CD4-positive, alpha-beta T cell (primary cell): ENCODE data around the gene ZNF423. TPM values are rescaled to one million over a fixed set of nuclear protein-coding genes. Genes with fewer than 3 reads are reported as not detected.
"Not testable (repeated sequence)": the region's sequence is repeated elsewhere in the genome, so short reads cannot be mapped to it uniquely, and the experiment has no call there.

Experiments used
- ATAC-seq: fragments of 200-7000 bp; cut with Tn5 transposase; one replicate; pipeline ENCODE4 v1.10.0; 2022; ENCODE audit warnings: mild to moderate bottlenecking; ENCODE audit not compliant: poor library complexity
- CTCF ChIA-PET: fragments of 350-600 bp; sonication (Branson Sonifier 250); formaldehyde crosslinking; loops from one replicate; lab custom pipeline; 2021; ENCODE audit warnings: antibody characterized with exemption, inconsistent platforms; lab: Charles Lee
- POLR2A ChIA-PET: fragments of 350-600 bp; sonication (Branson Sonifier 250); formaldehyde crosslinking; loops from one replicate; lab custom pipeline; 2021; ENCODE audit warnings: antibody characterized with exemption, inconsistent platforms; lab: Charles Lee
- DNase-seq, 14 experiments: peaks; one replicate each; pipeline ENCODE4 v3.0.0-alpha.2; 2013 to 2020; ENCODE audit warnings: mixed read lengths in 2 of 14
- H3K27ac ChIP-seq, 2 donors: one replicate each; pipeline versions ENCODE4 v1.5.1 to v1.7.0; 2013; ENCODE audit warnings: low read length in 2 of 2, low read depth in 1 of 2, mild to moderate bottlenecking in 1 of 2
- H3K27me3 ChIP-seq, 2 experiments: 1 replicate in 1 of 2; 2 replicates in 1 of 2; pipeline versions ENCODE4 v1.6.1 to v1.7.0; 2013; ENCODE audit warnings: low read length in 2 of 2, control low read depth in 1 of 2, mild to moderate bottlenecking in 1 of 2, moderate library complexity in 1 of 2; ENCODE audit not compliant: insufficient read depth in 2 of 2, control insufficient read depth in 1 of 2
- H3K36me3 ChIP-seq: one replicate; pipeline ENCODE4 v1.6.1; 2013; ENCODE audit warnings: low read length, control low read depth; ENCODE audit not compliant: insufficient read depth
- H3K4me1 ChIP-seq: one replicate; pipeline ENCODE4 v1.6.1; 2013; ENCODE audit warnings: low read length, control low read depth; ENCODE audit not compliant: insufficient read depth
- H3K4me3 ChIP-seq: one replicate; pipeline ENCODE4 v1.5.1; 2013; ENCODE audit warnings: mild to moderate bottlenecking, low read length, moderate library complexity
- H3K9me3 ChIP-seq, 2 experiments: 1 replicate in 1 of 2; 2 replicates in 1 of 2; pipeline versions ENCODE4 v1.6.1 to v1.7.0; 2013; ENCODE audit warnings: low read length in 2 of 2, mild to moderate bottlenecking in 2 of 2, control low read depth in 1 of 2, moderate library complexity in 1 of 2; ENCODE audit not compliant: control insufficient read depth in 1 of 2, insufficient read depth in 1 of 2
- H3K27ac Mint-ChIP-seq: one replicate; pipeline ENCODE4 v1.8.0; 2020; ENCODE audit warnings: mixed read lengths
- H3K27me3 Mint-ChIP-seq: one replicate; pipeline ENCODE4 v1.8.0; 2021; ENCODE audit warnings: mixed read lengths
- H3K36me3 Mint-ChIP-seq: one replicate; pipeline ENCODE4 v1.8.0; 2021; ENCODE audit warnings: low read depth, mixed read lengths
- H3K4me1 Mint-ChIP-seq: one replicate; pipeline ENCODE4 v1.8.0; 2021; ENCODE audit warnings: low read depth, mixed read lengths
- H3K4me3 Mint-ChIP-seq: one replicate; pipeline ENCODE4 v1.8.0; 2020; ENCODE audit warnings: mild to moderate bottlenecking, mixed read lengths
- H3K9me3 Mint-ChIP-seq: one replicate; pipeline ENCODE4 v1.8.0; 2020; ENCODE audit warnings: mixed read lengths
- intact Hi-C, 2 experiments: fragments of 100-400 bp; cut with DNase I in 1 of 2; cut with micrococcal nuclease in 1 of 2; formaldehyde crosslinking; loops; one replicate each; pipeline versions ENCODE4 v1.15.1 to v1.9.0; 2023 to 2025; cut with DNase I, micrococcal nuclease
- total RNA-seq, 174 experiments: library from RNA in 2 of 174; stranded (reverse) in 2 of 174; gene quantifications; one replicate each; pipeline ENCODE4 v1.2.3 and lab custom pipeline; 2021 to 2026
- TF ChIP-seq, protein P1 (sequence below): fragments of 200-600 bp; IDR thresholded peaks from one replicate; pipeline ENCODE4 v1.8.0; 2022; ENCODE audit warnings: antibody characterized with exemption, mild to moderate bottlenecking

ZNF423 gene
- total RNA-seq, 2 experiments from 2014 or later = not detected

DNA sequence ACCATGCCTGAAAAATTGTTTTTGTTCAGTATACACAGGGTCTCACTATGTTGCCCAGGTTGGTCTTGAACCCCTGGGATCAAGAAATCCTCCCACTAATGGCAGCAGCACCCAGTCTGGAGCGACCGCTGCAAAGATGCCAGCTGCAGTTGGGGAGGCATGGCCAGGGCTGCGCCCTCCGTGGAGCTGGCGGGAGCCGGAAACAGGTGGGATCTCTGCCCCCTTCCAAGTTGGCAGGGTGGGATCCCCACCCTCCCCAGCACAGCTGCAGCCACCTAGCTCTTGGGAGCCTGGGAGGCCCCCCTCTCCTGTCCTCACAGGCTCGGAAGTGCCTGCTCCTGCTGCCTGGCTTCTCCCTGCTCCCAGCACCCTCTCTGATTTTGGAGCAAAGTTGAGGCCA, 176.8 kb downstream of the ZNF423 start:
- Mint-ChIP-seq H3K9me3 (no peaks in the 10 kb centered on the region), H3K27me3 (peaks cover 3% of the 10 kb centered on the region), H3K27ac (no peak overlapping the region), H3K36me3 (no peaks in the 10 kb centered on the region), H3K4me1 (no peaks in the 10 kb centered on the region), H3K4me3 (no peak overlapping the region)
- TF ChIP-seq, protein P1, sequence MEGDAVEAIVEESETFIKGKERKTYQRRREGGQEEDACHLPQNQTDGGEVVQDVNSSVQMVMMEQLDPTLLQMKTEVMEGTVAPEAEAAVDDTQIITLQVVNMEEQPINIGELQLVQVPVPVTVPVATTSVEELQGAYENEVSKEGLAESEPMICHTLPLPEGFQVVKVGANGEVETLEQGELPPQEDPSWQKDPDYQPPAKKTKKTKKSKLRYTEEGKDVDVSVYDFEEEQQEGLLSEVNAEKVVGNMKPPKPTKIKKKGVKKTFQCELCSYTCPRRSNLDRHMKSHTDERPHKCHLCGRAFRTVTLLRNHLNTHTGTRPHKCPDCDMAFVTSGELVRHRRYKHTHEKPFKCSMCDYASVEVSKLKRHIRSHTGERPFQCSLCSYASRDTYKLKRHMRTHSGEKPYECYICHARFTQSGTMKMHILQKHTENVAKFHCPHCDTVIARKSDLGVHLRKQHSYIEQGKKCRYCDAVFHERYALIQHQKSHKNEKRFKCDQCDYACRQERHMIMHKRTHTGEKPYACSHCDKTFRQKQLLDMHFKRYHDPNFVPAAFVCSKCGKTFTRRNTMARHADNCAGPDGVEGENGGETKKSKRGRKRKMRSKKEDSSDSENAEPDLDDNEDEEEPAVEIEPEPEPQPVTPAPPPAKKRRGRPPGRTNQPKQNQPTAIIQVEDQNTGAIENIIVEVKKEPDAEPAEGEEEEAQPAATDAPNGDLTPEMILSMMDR = no peak
- Histone ChIP-seq H3K27me3 (no peaks in the 10 kb centered on the region), H3K36me3 (no peaks in the 10 kb centered on the region), H3K4me1 (no peaks in the 10 kb centered on the region), H3K9me3 (peaks cover 0 to 11% of the 10 kb centered on the region in 2 experiments), H3K4me3 (no peak overlapping the region), H3K27ac (no peak overlapping the region)
- no peak for DNase-seq
- intact Hi-C loops = no loop called here
- ChIA-PET CTCF (no interaction called here), POLR2A (no interaction called here)
- no peak for ATAC-seq

DNA sequence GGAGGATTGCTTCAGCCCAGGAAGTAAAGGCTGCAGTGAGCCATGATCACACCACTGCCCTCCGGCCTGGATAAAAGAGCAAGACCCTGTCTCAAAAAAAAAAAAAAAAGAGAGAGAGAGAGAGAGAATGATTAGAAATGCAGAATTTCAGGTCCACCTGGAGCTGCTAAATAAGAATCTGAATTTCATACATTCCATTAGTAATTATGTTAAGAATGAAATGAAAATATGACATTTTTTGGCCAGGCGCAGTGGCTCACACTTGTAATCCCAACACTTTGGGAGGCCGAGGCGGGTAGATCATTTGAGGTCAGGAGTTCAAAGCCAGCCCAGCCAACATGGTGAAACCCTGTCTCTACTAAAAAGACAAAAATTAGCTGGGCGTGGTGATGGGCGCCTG, 178.3 kb downstream of the ZNF423 start:
- H3K27me3 ChIP-seq, H3K4me1 Mint-ChIP-seq, CTCF ChIA-PET, H3K9me3 Mint-ChIP-seq, H3K36me3 Mint-ChIP-seq, H3K36me3 ChIP-seq, DNase-seq, H3K4me3 ChIP-seq, ATAC-seq, H3K4me3 Mint-ChIP-seq, intact Hi-C loops, H3K4me1 ChIP-seq, H3K27me3 Mint-ChIP-seq, H3K27ac ChIP-seq, POLR2A ChIA-PET, H3K27ac Mint-ChIP-seq: not testable (repeated sequence)
- peaks cover 0 to 11% of the 10 kb centered on the region in 2 experiments for H3K9me3 ChIP-seq

DNA sequence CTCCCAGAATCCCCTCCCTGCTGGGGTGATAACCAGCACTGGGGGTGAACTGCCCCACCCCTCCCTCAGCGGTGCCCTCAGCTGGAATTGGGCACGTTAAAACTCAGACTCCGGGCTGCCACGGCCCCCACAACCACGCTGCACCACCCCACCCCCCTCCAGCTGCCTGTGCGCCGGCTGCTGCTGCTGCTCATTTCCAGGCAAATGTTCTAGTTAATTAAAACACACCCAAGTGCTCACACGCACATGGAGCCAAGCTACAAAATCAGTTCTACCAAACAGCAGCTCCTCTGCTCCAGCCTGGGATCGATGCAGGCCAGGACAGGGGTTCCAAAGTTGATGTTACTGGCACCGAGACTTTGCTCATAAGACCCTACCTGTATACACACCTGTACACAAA, 180.5 kb downstream of the ZNF423 start:
- ATAC-seq (no peak), DNase-seq (no peak)
- no peak overlapping the region for H3K27ac Mint-ChIP-seq
- H3K9me3 ChIP-seq = peaks cover 0 to 7% of the 10 kb centered on the region in 2 experiments
- H3K27me3 Mint-ChIP-seq = peaks cover 6% of the 10 kb centered on the region
- H3K4me1 ChIP-seq = no peaks in the 10 kb centered on the region
- POLR2A ChIA-PET = no interaction called here
- CTCF ChIA-PET = no interaction called here
- H3K27me3 ChIP-seq = no peaks in the 10 kb centered on the region
- no peaks in the 10 kb centered on the region for H3K36me3 ChIP-seq
- intact Hi-C loops = no loop called here
- TF ChIP-seq, protein P1 = no peak
- H3K9me3 Mint-ChIP-seq = no peaks in the 10 kb centered on the region
- no peak overlapping the region for H3K4me3 ChIP-seq
- H3K4me3 Mint-ChIP-seq = no peak overlapping the region
- no peak overlapping the region for H3K27ac ChIP-seq
- no peaks in the 10 kb centered on the region for H3K36me3 Mint-ChIP-seq
- H3K4me1 Mint-ChIP-seq = no peaks in the 10 kb centered on the region

DNA sequence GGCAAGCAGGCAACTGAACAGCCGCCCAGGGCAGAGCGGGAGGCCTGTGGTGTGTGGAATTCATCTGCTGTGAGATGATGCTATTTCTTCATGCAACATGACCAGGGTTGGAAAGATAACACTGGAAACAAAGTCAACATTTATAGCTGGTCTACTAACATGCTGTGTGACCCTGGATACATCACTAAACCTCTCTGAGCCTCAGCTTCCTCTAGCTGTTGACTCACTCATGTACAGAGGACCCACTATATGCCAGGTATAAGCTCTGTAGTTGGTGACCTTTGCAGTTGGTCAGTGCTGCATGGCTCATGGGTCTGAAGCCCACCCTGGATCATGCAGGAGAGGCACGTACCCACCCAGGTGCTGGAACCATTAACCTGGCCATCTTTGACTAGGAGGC, 180.9 kb downstream of the ZNF423 start:
- peaks cover 0 to 6% of the 10 kb centered on the region in 2 experiments for H3K9me3 ChIP-seq
- Mint-ChIP-seq H3K4me3 (no peak overlapping the region), H3K9me3 (no peaks in the 10 kb centered on the region), H3K4me1 (no peaks in the 10 kb centered on the region), H3K36me3 (no peaks in the 10 kb centered on the region), H3K27me3 (peaks cover 6% of the 10 kb centered on the region), H3K27ac (no peak overlapping the region)
- ChIA-PET POLR2A (no interaction called here), CTCF (no interaction called here)
- ATAC-seq (no peak), DNase-seq (no peak)
- no peak overlapping the region for H3K4me3 ChIP-seq
- intact Hi-C loops = no loop called here
- no peaks in the 10 kb centered on the region for H3K4me1 ChIP-seq
- no peaks in the 10 kb centered on the region for H3K36me3 ChIP-seq
- H3K27ac ChIP-seq = no peak overlapping the region
- TF ChIP-seq, protein P1 = no peak
- H3K27me3 ChIP-seq = no peaks in the 10 kb centered on the region
